D341Med (cell line): Measurements from ENCODE around the gene LAGE3.
A peak's percentile ranks its signal among the peaks of the same experiment; 100 is the strongest.
"Not testable (repeated sequence)": the region's sequence is repeated elsewhere in the genome, so short reads cannot be mapped to it uniquely, and the experiment has no call there.

ENCODE experiments used
- DNase-seq: peaks from one replicate; pipeline ENCODE4 v3.0.0; 2012; ENCODE audit warnings: low spot score

LAGE3 gene

GRCh38 chrX:154501423-154501822 is 22.3 kb upstream of the LAGE3 start:
- DNase-seq, result not testable (repeated sequence)

- DNase-seq, result not testable (repeated sequence)
Observed at GRCh38 chrX:154496591-154497137, 17.6 kb upstream of the LAGE3 start.

- no peak for DNase-seq
Observed at GRCh38 chrX:154495472-154495922, 16.4 kb upstream of the LAGE3 start.

DNA sequence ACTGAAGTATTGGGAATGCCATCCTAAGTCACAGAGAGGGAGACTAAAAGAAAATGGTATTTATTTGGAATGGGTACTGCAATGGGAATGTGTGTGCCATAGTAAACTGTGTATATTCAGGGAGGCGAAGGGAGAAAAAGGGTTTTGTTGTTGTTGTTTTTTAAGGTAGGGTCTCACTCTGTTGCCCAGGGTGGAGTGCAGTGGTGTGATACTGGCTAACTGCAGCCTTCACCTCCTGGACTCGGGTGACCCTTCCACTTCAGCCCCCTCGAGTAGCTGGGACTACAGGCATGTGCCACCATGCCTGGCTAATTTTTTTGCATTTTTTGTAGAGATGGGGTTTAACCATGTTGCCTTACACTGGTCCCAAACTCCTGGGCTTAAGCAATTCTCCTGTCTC is 15.6 kb upstream of the LAGE3 start:
- DNase-seq, result no peak

DNA sequence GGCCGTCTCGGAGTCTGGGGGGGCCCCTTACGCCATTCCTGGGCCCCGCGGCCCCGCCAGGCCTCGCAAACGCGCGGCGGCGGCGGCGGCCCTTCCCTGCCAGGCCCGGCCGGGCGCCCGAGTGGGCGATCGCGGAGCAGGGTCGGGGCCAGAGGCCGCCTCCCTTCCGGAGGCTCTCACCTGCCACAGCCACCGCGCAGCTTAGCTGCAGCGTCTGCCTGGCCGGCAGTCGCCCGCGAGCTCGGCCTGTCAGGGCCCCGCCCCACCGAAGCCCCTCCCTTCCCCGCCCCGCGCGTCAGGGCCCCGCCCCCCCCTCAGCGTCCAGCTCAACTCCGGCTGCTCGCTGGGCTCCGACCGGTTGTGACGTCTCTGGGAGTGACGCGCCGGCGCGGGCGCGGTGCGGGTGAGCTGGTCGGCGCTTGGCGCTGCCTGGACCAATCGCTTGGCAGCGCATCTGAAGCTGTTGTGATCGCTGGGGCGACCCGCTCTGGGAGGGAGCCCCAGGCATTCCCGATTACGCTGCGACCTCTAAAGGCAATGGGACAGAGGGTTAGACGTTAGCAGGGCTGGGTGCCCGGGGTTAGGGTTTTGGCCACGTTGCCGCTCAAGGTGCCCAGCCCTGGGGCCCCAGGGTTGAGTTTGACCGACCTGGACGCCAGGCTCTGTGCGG is 11.5 kb upstream of the LAGE3 start, which contains the start of gene SLC10A3:
Gene SLC10A3 (minus strand): TSS at position 216 of the 670 bp plus-strand sequence. CDS start 1,689 bp downstream, outside the sequence.
- peak; percentile 93 for DNase-seq

DNA sequence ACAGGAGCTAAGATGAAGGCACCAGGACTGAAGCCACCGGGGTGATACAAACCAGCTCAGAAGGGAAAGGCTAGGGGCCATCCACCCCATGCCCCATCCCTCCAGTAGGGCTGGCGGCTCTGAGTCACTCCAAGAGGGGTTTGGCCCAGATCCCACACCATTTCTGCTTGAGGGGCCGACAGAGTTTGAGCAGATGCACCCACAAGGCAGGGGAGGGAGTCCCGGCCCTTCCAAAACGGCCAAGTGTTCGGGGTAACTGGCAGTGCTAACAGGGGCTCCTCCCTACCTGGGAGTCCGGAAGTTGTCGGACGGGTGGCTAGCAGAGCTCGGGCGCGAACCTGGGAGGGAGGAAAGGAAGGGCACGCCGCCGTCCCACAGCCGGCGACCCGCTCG is 10.9 kb upstream of the LAGE3 start:
- no peak for DNase-seq

DNA sequence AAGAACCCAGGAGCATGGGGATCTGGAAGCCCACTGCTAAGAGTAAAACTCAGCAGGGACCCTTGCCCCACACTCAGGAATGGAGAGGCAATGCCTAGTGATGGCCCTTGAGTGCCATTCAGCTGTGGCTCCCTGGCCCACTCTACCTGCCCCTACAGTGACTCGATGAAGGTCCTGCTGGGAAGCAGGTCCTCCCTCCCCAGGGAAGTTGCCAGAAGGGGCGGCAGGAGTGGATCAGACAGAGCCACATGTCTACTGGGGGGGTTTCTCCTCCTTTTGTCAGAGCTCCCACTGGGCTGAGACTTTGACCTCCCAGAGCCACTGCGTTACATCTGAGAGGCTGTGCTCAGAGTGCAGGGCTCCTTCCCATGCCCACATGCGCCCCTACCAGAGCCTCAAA is 10.1 kb upstream of the LAGE3 start:
- DNase-seq, result no peak

GRCh38 chrX:154488336-154489075 is 9.4 kb upstream of the LAGE3 start:
- no peak for DNase-seq

DNA sequence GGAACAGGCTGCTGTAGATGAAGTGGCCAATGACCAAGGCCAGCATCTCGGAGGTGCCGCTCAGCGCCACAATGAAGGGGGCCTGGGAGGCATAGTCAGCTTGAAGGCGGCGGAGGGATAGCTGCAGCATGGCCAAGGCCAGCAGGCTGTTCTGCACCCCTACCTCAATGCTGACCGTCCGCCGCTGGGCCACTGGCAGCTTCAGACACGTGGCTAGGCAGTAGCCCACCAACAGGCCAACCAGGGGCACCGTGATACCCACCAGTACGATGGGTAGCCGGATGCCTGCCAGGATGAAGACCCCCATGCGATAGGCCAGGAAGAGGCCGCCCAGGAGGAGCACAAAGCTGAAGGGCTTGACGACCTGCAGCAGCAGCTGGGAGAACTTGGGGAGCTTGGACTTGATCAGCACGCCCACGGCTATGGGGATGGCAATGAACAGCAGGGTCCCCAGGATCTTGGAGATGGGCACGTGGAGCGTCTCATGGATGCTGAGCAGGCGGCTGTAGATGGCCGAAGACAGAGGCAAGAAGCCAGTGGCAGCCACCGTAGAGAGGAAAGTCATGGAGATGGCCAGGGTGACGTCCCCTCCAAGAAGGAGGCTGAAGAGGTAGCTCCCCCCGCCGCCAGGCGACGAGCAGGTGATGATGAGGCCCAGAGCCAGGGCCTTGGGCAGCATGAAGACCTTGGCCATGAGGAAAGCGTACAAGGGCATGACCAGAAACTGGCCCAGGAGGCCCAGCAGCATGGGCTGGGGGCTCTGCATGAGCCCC is 8.6 kb upstream of the LAGE3 start:
- DNase-seq, result no peak

- DNase-seq, result peak; percentile 85
Observed at GRCh38 chrX:154486396-154487207, 7.5 kb upstream of the LAGE3 start, which contains the start of gene UBL4A. TSS of gene UBL4A (minus strand) at chrX:154486615. CDS start at chrX:154486584, 31 bp downstream.

GRCh38 chrX:154486052-154486395 is 6.9 kb upstream of the LAGE3 start:
- peak; percentile 42 for DNase-seq

DNA sequence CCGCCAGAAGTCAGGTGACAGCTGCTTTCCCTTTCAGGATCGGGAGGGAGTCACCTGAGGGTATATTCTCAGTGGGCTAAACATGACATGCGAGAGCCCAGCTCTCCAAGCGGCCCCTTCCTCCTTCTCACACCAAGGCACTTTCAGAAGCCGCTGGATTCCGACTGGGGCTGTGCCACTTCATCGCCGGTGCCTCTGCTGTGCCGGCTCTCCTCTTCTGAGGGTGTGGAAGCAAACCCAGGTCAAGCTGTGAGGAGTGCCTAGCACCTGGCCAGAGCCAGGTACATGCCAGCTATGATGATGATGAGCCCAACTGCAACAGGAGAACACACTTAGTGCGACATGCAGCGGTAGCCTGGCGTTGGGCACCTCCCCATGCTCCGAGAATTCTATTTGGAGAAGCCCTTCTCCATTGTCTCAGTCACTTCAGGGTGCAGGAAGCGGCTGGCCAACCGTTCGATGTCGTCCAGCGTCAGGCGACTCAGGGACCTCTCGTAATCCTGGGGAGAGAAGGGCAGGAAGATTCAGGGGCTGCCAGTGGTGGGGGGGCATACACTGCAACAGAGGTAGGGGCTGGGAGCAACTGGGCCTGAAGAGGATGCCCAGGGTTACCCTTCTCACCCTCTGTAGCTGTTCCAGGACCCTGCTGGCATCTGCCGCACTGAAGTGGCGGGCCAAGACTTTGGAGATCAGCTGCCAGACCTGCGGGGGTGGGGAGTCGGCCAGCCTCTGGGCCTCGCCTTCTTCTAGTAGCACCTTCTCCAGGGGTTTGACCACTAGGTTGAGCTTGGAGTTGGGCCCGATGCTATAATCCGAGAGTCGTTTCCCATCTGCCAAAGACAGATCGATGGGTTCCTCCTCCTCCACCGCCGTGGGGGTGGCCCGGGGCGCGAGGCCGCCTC is 6.3 kb upstream of the LAGE3 start:
- no peak for DNase-seq

- no peak for DNase-seq
Observed at GRCh38 chrX:154484255-154485149, 5.4 kb upstream of the LAGE3 start.

DNA sequence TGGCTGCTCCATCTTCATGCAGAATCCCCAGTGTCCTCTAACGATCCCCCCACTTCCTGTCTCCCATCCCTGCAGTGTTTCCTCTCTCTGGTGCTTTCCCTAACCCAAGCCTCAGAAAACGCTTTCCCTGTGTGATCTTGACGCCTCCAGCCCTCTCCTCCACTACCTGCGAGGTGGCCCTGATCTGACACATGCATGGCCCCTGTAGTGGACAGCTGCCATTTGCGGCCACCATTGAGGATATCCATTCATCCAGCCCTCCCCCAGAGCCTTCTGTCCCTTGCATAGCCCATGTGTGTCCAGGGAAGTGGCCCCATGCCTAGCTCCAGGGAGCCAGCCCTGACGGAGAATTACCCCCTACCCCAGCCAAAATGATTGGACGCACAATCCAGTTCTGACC is 4.2 kb upstream of the LAGE3 start:
- no peak for DNase-seq

DNA sequence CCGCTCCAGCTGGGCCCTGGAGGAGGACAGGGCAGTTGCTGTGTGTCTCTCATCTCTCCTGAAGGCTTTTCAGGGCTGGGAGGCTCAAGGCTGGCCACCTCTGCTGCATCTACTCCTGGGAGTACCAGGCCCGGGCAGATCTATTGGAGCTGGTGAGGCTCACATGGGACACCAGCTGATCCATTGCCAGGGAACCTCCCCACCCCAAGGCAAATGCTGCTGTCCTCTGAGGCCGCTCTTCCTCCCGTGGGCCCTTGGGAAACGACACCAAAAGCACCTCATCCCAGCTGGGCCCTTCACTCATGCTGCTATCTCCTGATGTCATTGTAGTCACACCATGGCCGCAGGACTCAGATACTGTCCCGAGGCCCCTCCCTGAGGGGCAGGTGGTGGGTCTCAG is 3.7 kb upstream of the LAGE3 start:
- no peak for DNase-seq

GRCh38 chrX:154481911-154482601 is 3.0 kb upstream of the LAGE3 start:
- no peak for DNase-seq

- DNase-seq, result no peak
Observed at GRCh38 chrX:154481195-154481594, 2.1 kb upstream of the LAGE3 start.

DNA sequence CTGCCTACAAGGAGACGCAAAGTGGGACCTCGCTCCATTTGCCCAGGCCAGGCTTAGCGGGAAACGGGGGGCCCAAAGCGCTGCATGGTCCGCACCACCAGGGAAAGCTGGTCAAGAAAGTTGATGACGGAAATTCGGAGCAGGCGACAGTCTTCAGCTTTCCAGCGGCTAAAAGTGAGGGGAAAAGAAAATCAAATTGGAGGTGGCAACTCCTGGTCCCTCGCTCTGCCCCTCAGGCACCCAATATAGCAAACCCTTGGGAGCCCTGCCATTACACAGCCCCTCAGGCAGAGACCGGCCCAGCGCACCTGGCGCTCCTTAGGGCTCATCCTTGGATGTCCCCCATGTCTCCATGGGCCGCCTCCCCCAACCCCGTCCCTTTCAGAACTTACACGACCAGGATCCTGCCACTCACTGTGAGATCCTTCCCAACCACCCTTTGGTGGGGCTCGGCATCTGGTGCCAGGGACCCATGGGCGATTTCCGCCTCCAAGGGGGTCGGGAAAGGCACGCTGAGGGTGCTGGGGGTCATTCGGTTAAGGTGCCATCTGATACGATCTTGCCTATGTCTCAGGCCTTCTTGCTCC is 1.1 kb downstream of the LAGE3 start:
- DNase-seq, result no peak
